Measurements from ENCODE around the gene TXNDC12.
"Not testable (repeated sequence)": the region's sequence is repeated elsewhere in the genome, so short reads cannot be mapped to it uniquely, and the experiment has no call there.

Gene TXNDC12

DNA sequence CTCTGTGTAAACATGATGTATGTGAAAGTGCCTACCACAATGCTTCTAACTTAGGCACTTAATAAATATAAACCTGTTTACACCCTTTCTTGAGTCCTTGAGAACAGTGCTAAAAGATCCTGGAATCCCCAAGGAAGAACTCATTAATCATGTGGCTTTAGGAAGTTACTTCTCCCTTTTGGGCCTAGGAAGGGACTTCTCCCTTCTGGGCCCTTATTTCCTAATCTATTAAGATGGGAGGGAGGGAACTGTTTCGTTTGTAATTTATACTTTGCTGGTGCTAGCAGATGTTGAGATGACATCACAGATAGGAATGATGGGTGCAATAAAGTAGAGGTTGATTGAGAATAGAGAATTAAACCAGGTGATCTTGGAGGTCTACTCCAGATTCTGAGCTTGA is 2.3 kb upstream of the TXNDC12 start:
- H3K4me3 ChIP-seq (ENCODE audit: low read length): peak overlapping the region; percentile 87
- no peak for TF ChIP-seq CTCF (IDR thresholded peaks at IDR 0.05; ENCODE audit: insufficient read depth, low read depth, low read length, missing control alignments)
- peak; percentile 27 for DNase-seq (ENCODE audit: low read depth)

DNA sequence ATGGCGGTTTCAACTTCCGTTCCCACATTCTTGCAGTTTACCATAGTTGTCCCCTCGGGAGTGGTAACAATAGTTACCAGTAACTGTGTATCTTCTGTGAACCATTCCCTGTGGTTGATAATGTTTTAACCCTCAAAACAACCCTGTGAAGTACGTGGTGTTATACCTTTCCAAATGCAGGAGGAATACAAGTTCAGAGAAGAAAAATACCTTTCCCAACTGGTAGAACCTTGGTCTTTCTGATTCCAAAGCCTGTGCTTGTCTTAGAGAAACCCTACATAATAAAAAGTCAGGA is 1.9 kb upstream of the TXNDC12 start:
- no peak for TF ChIP-seq CTCF (IDR thresholded peaks at IDR 0.05; ENCODE audit: insufficient read depth, low read depth, low read length, missing control alignments)
- peak overlapping the region; percentile 87 for H3K4me3 ChIP-seq (ENCODE audit: low read length)
- no peak for DNase-seq (ENCODE audit: low read depth)

DNA sequence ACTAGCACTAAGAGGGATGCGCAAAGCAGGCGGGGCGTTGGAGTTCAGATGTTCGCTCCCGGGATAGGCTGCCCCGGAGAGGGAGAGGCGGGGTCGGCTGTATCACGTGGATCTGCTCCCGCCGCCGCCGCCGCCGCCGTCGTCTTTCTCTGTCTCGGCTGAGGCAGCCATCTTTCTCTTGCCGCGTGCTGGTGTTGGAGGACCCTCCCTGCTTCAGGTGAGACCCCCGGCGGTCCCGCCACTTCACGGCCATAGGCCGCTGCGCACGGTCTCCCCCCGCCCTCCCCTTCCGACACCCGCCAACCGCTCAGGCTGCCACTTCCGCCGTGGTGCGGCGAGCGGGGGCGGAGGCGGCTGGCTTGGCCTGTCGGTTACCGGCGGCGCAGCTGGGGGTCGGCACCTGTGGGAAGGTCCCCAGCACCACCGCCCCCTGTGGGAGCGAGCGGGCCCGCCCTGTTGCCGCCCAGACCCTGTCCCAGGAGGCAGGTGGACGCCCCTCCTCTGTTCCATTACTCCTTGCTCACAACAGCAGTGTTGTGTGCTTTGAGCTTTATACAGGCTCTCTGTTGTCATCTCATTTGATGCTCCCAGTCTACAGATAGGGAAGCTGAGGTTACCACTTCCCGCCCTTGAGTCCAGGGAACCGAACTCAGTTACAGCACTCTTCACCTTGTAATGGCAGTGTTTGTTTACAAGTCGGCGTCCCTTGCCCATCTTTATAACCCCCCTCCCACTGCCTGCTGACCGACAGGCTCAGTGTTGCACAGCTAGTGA is 1.4 kb upstream of the TXNDC12 start, which contains the start of gene BTF3L4:
BTF3L4 (plus strand) TSS at position 133 of the 774 bp plus-strand sequence. CDS start 3,553 bp downstream, outside the sequence.
- DNase-seq (ENCODE audit: low read depth): peak; percentile 96
- no peak for TF ChIP-seq CTCF (IDR thresholded peaks at IDR 0.05; ENCODE audit: insufficient read depth, low read depth, low read length, missing control alignments)
- H3K4me3 ChIP-seq (ENCODE audit: low read length): peak within 1 kb of the TSS; percentile 87

DNA sequence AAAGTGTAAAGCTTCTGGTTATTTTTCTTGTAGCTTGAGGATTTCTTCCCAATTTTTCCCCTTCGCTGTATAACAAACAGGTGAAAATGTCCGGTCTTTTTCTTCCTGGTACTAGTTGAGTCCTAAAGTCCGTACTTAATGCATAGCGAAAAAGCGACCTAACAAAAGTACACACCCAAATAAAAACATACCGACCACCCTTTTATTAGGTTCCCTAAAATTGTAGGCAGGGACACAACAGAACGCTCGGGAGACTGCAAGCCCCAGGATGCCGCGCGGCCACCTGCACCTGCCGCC is 823 bp upstream of the TXNDC12 start:
- no peak for DNase-seq (ENCODE audit: low read depth)
- no peak for TF ChIP-seq CTCF (IDR thresholded peaks at IDR 0.05; ENCODE audit: insufficient read depth, low read depth, low read length, missing control alignments)
- H3K4me3 ChIP-seq (ENCODE audit: low read length): peak overlapping the region; percentile 87

GRCh38 chr1:52054496-52055065 is 410 bp downstream of the TXNDC12 start:
- no peak for DNase-seq (ENCODE audit: low read depth)
- H3K4me3 ChIP-seq (ENCODE audit: low read length): peak overlapping the region; percentile 87
- no peak for TF ChIP-seq CTCF (IDR thresholded peaks at IDR 0.05; ENCODE audit: insufficient read depth, low read depth, low read length, missing control alignments)

DNA sequence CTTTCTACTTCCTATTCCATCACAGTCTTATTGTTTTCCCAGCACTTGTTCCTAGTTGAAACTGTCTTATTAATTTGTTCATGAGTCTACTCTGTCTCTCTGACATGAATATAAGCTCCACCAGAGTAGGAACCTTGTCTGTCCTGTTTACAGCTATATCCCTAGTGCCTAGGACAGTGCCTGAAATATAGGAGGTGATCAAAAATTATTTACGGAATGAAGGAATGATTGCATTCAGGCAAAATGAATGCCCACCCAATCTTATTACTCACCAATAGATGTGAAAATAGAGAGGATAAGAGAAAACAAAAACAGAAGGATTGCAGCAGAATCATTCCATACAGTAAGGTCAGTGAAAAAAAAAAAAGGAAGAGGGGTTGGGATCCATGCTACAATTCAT is 1.1 kb downstream of the TXNDC12 start:
- no peak for TF ChIP-seq CTCF (IDR thresholded peaks at IDR 0.05; ENCODE audit: insufficient read depth, low read depth, low read length, missing control alignments)
- no peak for DNase-seq (ENCODE audit: low read depth)
- peak overlapping the region; percentile 87 for H3K4me3 ChIP-seq (ENCODE audit: low read length)

GRCh38 chr1:52049337-52049736 is 5.7 kb downstream of the TXNDC12 start:
- DNase-seq (ENCODE audit: low read depth); H3K4me3 ChIP-seq (ENCODE audit: low read length): not testable (repeated sequence)

DNA sequence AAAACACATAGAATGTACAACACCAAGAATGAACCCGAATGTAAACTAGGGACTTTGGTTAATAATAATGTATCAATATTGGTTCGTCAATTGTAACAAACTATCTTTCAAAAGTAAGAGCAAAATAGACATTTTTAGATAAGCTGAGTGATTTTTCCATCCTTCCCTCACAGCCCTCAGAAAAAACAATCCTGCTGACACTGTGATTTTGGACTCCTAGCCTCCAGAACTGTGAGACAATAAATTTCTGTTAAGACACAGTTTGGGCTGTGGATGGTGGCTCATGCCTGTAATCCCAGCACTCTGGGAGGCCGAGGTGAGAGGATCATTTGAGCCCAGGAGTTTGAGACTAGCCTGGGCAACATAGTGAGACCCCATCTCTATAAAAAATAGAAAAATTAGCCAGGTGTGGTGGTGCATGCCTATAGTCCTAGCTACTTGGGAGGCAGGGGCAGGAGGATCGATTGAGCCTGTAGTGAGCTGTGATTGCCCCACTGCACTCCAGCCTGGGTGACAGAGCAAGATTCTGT is 9.3 kb downstream of the TXNDC12 start:
- H3K4me3 ChIP-seq (ENCODE audit: low read length); DNase-seq (ENCODE audit: low read depth): not testable (repeated sequence)
